Parathyroid adenoma (tissue), 2 donors: Measurements from ENCODE around the gene MYO5B.

ENCODE experiments used
- H2AFZ ChIP-seq: fragments of 300-600 bp; sonication (generic); one replicate; pipeline ENCODE4 v1.7.0; 2017; ENCODE audit warnings: antibody characterized with exemption, mild to moderate bottlenecking
- H3K27ac ChIP-seq: fragments of 300-600 bp; sonication (generic); one replicate; pipeline ENCODE4 v1.7.0; 2017
- H3K27me3 ChIP-seq: fragments of 300-600 bp; sonication (generic); one replicate; pipeline ENCODE4 v1.7.0; 2017; ENCODE audit warnings: low read length; ENCODE audit not compliant: control insufficient read depth, insufficient read depth
- H3K36me3 ChIP-seq: fragments of 300-600 bp; sonication (generic); one replicate; pipeline ENCODE4 v1.7.0; 2017; ENCODE audit warnings: low read length; ENCODE audit not compliant: control insufficient read depth, insufficient read depth
- H3K4me1 ChIP-seq: fragments of 300-600 bp; sonication (generic); one replicate; pipeline ENCODE4 v1.7.0; 2017; ENCODE audit warnings: control low read depth
- H3K4me2 ChIP-seq: fragments of 300-600 bp; sonication (generic); one replicate; pipeline ENCODE4 v1.7.0; 2017; ENCODE audit warnings: low read length
- H3K4me3 ChIP-seq: fragments of 300-600 bp; sonication (generic); one replicate; pipeline ENCODE4 v1.7.0; 2017; ENCODE audit warnings: low read depth, low read length
- H3K79me2 ChIP-seq: fragments of 300-600 bp; sonication (generic); one replicate; pipeline ENCODE4 v1.7.0; 2017; ENCODE audit warnings: control low read depth
- H3K9ac ChIP-seq: fragments of 300-600 bp; sonication (generic); one replicate; pipeline ENCODE4 v1.7.0; 2017; ENCODE audit warnings: mild to moderate bottlenecking
- H3K9me3 ChIP-seq: fragments of 300-600 bp; sonication (generic); one replicate; pipeline ENCODE4 v1.7.0; 2017; ENCODE audit warnings: low read length; ENCODE audit not compliant: control insufficient read depth
- CTCF ChIP-seq: fragments of 300-600 bp; sonication (generic); IDR thresholded peaks from one replicate; pipeline ENCODE4 v1.7.0; 2017; ENCODE audit warnings: antibody characterized with exemption, mild to moderate bottlenecking
- donor health status: primary hyperparathyroidism.

The MYO5B gene

GRCh38 chr18:50138181-50139064, 56.5 kb downstream of the MYO5B start:
- H3K36me3 ChIP-seq, result no peaks in the 10 kb centered on the region
- H3K9ac ChIP-seq, result no peak overlapping the region
- H3K9me3 ChIP-seq, result no peaks in the 10 kb centered on the region
- peaks cover 37% of the 10 kb centered on the region for H3K79me2 ChIP-seq
- no peak overlapping the region for H3K4me2 ChIP-seq
- no peak overlapping the region for H3K4me3 ChIP-seq
- no peak overlapping the region for H3K27ac ChIP-seq
- H3K27me3 ChIP-seq, result no peaks in the 10 kb centered on the region
- H2AFZ ChIP-seq, result no peak overlapping the region
- H3K4me1 ChIP-seq, result peaks cover 15% of the 10 kb centered on the region
- no peak for TF ChIP-seq CTCF

- H3K4me1 ChIP-seq, result peaks cover 4% of the 10 kb centered on the region
- peaks cover 24% of the 10 kb centered on the region for H3K79me2 ChIP-seq
- H3K4me2 ChIP-seq, result no peak overlapping the region
- H3K9me3 ChIP-seq, result no peaks in the 10 kb centered on the region
- TF ChIP-seq CTCF, result no peak
- H3K9ac ChIP-seq, result no peak overlapping the region
- no peaks in the 10 kb centered on the region for H3K36me3 ChIP-seq
- H2AFZ ChIP-seq, result no peak overlapping the region
- no peak overlapping the region for H3K4me3 ChIP-seq
- H3K27ac ChIP-seq, result no peak overlapping the region
- H3K27me3 ChIP-seq, result no peaks in the 10 kb centered on the region
Observed at GRCh38 chr18:50135903-50136302, 59.0 kb downstream of the MYO5B start.

GRCh38 chr18:50133526-50133925, 61.4 kb downstream of the MYO5B start:
- H3K4me1 ChIP-seq, result peaks cover 4% of the 10 kb centered on the region
- no peaks in the 10 kb centered on the region for H3K9me3 ChIP-seq
- H3K27ac ChIP-seq, result no peak overlapping the region
- no peaks in the 10 kb centered on the region for H3K27me3 ChIP-seq
- no peak for TF ChIP-seq CTCF
- no peak overlapping the region for H3K4me2 ChIP-seq
- H3K9ac ChIP-seq, result no peak overlapping the region
- H3K36me3 ChIP-seq, result no peaks in the 10 kb centered on the region
- H3K79me2 ChIP-seq, result peaks cover 33% of the 10 kb centered on the region
- H2AFZ ChIP-seq, result no peak overlapping the region
- H3K4me3 ChIP-seq, result no peak overlapping the region

GRCh38 chr18:50131591-50131990, 63.4 kb downstream of the MYO5B start:
- no peaks in the 10 kb centered on the region for H3K9me3 ChIP-seq
- no peaks in the 10 kb centered on the region for H3K27me3 ChIP-seq
- peaks cover 37% of the 10 kb centered on the region for H3K79me2 ChIP-seq
- H2AFZ ChIP-seq, result no peak overlapping the region
- H3K27ac ChIP-seq, result no peak overlapping the region
- no peak for TF ChIP-seq CTCF
- H3K4me2 ChIP-seq, result no peak overlapping the region
- H3K4me1 ChIP-seq, result no peaks in the 10 kb centered on the region
- H3K36me3 ChIP-seq, result no peaks in the 10 kb centered on the region
- H3K4me3 ChIP-seq, result no peak overlapping the region
- H3K9ac ChIP-seq, result no peak overlapping the region
